Esophagus squamous epithelium (tissue), 5 donors: ENCODE data around the gene YWHAH. TPM values are rescaled to one million over a fixed set of nuclear protein-coding genes. Genes with fewer than 3 reads are reported as not detected.

Source experiments
- DNase-seq: peaks from one replicate; lab custom pipeline; 2025; lab: John Stamatoyannopoulos, UW
- H3K27ac ChIP-seq, 4 donors: fragments of 200-600 bp; sonication (generic); one replicate each; pipeline ENCODE4 v1.5.1; 2016 to 2019; ENCODE audit warnings: mild to moderate bottlenecking in 1 of 4
- H3K27me3 ChIP-seq, 4 donors: fragments of 200-600 bp; sonication (generic); 1 replicate in 3 of 4; 2 replicates in 1 of 4; pipeline versions ENCODE4 v1.5.1 to v1.6.0; 2017 to 2021; ENCODE audit warnings: antibody characterized with exemption in 1 of 4
- H3K36me3 ChIP-seq, 3 donors: fragments of 200-600 bp; sonication (generic); one replicate each; pipeline ENCODE4 v1.5.1; 2016 to 2019
- H3K4me1 ChIP-seq, 3 donors: fragments of 200-600 bp; sonication (generic); one replicate each; pipeline ENCODE4 v1.5.1; 2017 to 2019
- H3K4me3 ChIP-seq, 4 donors: fragments of 200-600 bp; sonication (generic); 1 replicate in 3 of 4; 2 replicates in 1 of 4; pipeline ENCODE4 v1.5.1; 2016 to 2019; ENCODE audit warnings: mild to moderate bottlenecking in 2 of 4, moderate library complexity in 1 of 4
- H3K9me3 ChIP-seq, 3 donors: fragments of 200-600 bp; sonication (generic); one replicate each; pipeline ENCODE4 v1.5.1; 2016 to 2019
- POLR2A ChIP-seq, 4 donors: fragments of 450-650 bp; IDR thresholded peaks; one replicate each; pipeline ENCODE4 v1.6.1; 2017; ENCODE audit warnings: antibody characterized with exemption in 4 of 4, mild to moderate bottlenecking in 4 of 4, moderate library complexity in 3 of 4
- WGBS, 2 donors: methylation state at CpG; one replicate each; pipeline ENCODE4 v1.1.5; 2018; 5-methylcytosine and 5-hydroxymethylcytosine counted together
- intact Hi-C: fragments of 100-400 bp; cut with DNase I; formaldehyde crosslinking; loops from one replicate; pipeline ENCODE4 v1.15.0; 2022
- total RNA-seq, 4 donors: library from RNA; depleted of rRNA; stranded (reverse); fragments of >200 nt; gene quantifications; one replicate each; pipeline ENCODE4 v1.1.0, GENCODE V29; 2016
- TF ChIP-seq, protein P1 (sequence below), 6 experiments: fragments of 450-650 bp in 4 of 6; fragments of 200-600 bp in 2 of 6; sonication (generic) in 2 of 6; IDR thresholded peaks; one replicate each; pipeline ENCODE4 v1.5.1; 2016 to 2019; ENCODE audit warnings: antibody characterized with exemption in 6 of 6, mild to moderate bottlenecking in 4 of 6, moderate library complexity in 4 of 6
- donor health status: DM: yes; HTN: yes; CAD: no.

YWHAH gene
- total RNA-seq, 4 donors from 2014 or later = 42.4 to 63.2 (median 54.2) TPM

DNA sequence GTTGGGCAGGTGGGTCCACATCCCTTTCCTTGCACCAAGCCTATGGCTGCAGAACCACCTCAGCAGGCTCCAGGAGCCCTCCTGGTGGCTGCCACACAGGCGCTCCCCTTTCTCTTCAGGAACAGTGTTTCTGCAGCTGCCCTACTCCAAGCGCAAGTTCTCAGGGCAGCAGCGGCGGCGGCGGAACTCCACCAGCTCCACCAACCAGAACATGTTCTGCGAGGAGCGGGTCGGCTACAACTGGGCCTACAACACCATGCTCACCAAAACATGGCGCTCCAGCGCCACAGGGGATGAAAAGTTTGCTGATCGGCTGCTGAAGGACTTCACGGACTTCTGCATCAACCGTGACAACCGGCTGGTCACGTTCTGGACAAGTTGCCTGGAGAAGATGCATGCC lies 38.2 kb upstream of the YWHAH start:
- DNase-seq = no peak
- Histone ChIP-seq H3K27ac (no peak overlapping the region), H3K9me3 (no peaks in the 10 kb centered on the region), H3K4me3 (no peak overlapping the region), H3K4me1 (no peaks in the 10 kb centered on the region), H3K27me3 (no peaks in the 10 kb centered on the region), H3K36me3 (peaks cover 0 to 90% (median 12%) of the 10 kb centered on the region in 3 donors)
- TF ChIP-seq, protein P1, sequence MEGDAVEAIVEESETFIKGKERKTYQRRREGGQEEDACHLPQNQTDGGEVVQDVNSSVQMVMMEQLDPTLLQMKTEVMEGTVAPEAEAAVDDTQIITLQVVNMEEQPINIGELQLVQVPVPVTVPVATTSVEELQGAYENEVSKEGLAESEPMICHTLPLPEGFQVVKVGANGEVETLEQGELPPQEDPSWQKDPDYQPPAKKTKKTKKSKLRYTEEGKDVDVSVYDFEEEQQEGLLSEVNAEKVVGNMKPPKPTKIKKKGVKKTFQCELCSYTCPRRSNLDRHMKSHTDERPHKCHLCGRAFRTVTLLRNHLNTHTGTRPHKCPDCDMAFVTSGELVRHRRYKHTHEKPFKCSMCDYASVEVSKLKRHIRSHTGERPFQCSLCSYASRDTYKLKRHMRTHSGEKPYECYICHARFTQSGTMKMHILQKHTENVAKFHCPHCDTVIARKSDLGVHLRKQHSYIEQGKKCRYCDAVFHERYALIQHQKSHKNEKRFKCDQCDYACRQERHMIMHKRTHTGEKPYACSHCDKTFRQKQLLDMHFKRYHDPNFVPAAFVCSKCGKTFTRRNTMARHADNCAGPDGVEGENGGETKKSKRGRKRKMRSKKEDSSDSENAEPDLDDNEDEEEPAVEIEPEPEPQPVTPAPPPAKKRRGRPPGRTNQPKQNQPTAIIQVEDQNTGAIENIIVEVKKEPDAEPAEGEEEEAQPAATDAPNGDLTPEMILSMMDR (IDR thresholded peaks at IDR 0.05) = no peak
- TF ChIP-seq POLR2A (IDR thresholded peaks at IDR 0.05) = no peak
- WGBS, 2 donors = 90 to 100% methylated on average over 2 to 8 of the region's 16 CpGs
- intact Hi-C loops = no loop called here

- TF ChIP-seq, protein P1 (IDR thresholded peaks at IDR 0.05) = no peak
- no peak for TF ChIP-seq POLR2A (IDR thresholded peaks at IDR 0.05)
- DNase-seq = no peak
- WGBS, 2 donors = 82 to 89% methylated on average over 2 of the region's 5 CpGs
- Histone ChIP-seq H3K4me3 (no peak overlapping the region), H3K27me3 (no peaks in the 10 kb centered on the region), H3K9me3 (no peaks in the 10 kb centered on the region), H3K36me3 (peaks cover 0 to 90% (median 12%) of the 10 kb centered on the region in 3 donors), H3K4me1 (no peaks in the 10 kb centered on the region), H3K27ac (no peak overlapping the region)
- intact Hi-C loops = no loop called here
Measured at GRCh38 chr22:31906569-31906968, 37.8 kb upstream of the YWHAH start.

- DNase-seq = no peak
- Histone ChIP-seq H3K4me3 (no peak overlapping the region), H3K36me3 (peaks cover 0 to 65% (median 4%) of the 10 kb centered on the region in 3 donors), H3K9me3 (no peaks in the 10 kb centered on the region), H3K4me1 (no peaks in the 10 kb centered on the region), H3K27me3 (no peaks in the 10 kb centered on the region), H3K27ac (no peak overlapping the region)
- no peak for TF ChIP-seq POLR2A (IDR thresholded peaks at IDR 0.05)
- TF ChIP-seq, protein P1 (IDR thresholded peaks at IDR 0.05) = no peak
- intact Hi-C loops = no loop called here
- WGBS, 2 donors = 78 to 83% methylated on average over 3 to 5 of the region's 5 CpGs
Measured at GRCh38 chr22:31909977-31910376, 34.4 kb upstream of the YWHAH start.

DNA sequence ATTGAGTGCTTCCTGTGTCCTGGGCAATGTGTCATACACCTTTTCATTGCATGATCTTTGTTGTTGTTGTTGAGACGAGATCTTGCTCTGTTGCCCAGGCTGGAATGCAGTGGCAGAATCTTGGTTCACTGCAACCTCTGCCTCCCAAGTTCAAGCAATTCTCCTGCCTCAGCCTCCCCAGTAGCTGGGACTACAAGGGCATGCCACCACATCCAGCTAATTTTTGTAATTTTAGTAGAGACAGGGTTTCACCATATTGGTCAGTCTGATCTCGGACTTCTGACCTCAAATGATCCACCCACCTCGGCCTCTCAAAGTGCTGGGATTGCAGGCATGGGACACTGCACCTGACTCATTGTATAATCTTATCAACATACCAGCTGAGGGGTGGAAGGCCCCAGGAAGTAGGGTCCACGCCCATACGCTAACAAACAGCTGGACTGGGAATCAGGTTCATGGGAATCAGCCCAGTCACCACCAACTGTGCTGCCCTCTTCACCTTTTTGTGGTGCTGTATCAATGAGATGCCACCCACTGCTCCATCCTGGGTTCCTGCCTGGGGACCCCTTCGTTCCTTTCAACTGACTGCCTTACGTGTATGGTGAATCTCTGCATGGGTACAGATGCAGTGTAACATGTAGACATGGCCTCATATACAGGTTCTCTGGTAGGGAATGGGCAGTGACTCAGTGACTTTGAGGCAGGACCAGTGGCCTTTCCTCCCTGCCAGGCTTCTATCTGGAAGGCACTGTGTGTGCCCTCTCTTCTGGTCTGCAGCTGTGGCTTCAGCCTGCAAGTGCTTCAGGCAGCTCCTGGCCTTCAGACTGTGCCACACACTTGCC lies 32.5 kb upstream of the YWHAH start:
- intact Hi-C loops = no loop called here
- 89 to 100% methylated on average over 4 to 7 of the region's 7 CpGs for WGBS, 2 donors
- no peak overlapping the region for H3K27ac ChIP-seq

GRCh38 chr22:31912407-31912743 lies 32.0 kb upstream of the YWHAH start:
- 64% methylated on average over 1 of the region's 1 CpG; no CpG with 5 or more reads in 1 of the 2 donors for WGBS, 2 donors
- H3K36me3 ChIP-seq = peaks cover 0 to 41% (median 0%) of the 10 kb centered on the region in 3 donors
- H3K4me3 ChIP-seq = no peak overlapping the region
- DNase-seq = no peak
- intact Hi-C loops = no loop called here
- H3K27ac ChIP-seq = no peak overlapping the region
- TF ChIP-seq, protein P1 (IDR thresholded peaks at IDR 0.05) = no peak
- TF ChIP-seq POLR2A (IDR thresholded peaks at IDR 0.05) = no peak
- no peaks in the 10 kb centered on the region for H3K27me3 ChIP-seq
- H3K4me1 ChIP-seq = no peaks in the 10 kb centered on the region
- no peaks in the 10 kb centered on the region for H3K9me3 ChIP-seq

More for the DNA sequence above, 32.5 kb upstream of the YWHAH start:
- no peak overlapping the region for H3K4me3 ChIP-seq
- H3K36me3 ChIP-seq = peaks cover 0 to 47% (median 0%) of the 10 kb centered on the region in 3 donors
- H3K4me1 ChIP-seq = no peaks in the 10 kb centered on the region
- H3K9me3 ChIP-seq = no peaks in the 10 kb centered on the region
- no peaks in the 10 kb centered on the region for H3K27me3 ChIP-seq
- no peak for DNase-seq
- TF ChIP-seq, protein P1 (IDR thresholded peaks at IDR 0.05) = no peak
- TF ChIP-seq POLR2A (IDR thresholded peaks at IDR 0.05) = no peak
